B cell (primary cell): ENCODE results near the gene SLC2A10.

Experiments used
- CTCF ChIP-seq: fragments of 200-600 bp; IDR thresholded peaks from one replicate; pipeline ENCODE4 v1.8.0; 2022; ENCODE audit warnings: antibody characterized with exemption, mild to moderate bottlenecking
- EZH2 ChIP-seq: IDR thresholded peaks from 2 replicates; pipeline ENCODE4 v1.6.1; 2012; ENCODE audit warnings: borderline replicate concordance, low read depth, mild to moderate bottlenecking, moderate library complexity, low read length; ENCODE audit not compliant: insufficient read depth, poor library complexity, severe bottlenecking

- TF ChIP-seq CTCF (no peak), EZH2 (no peak)
These were observed 30.2 kb downstream of the SLC2A10 start for GRCh38 chr20:46739431-46740213.
